Measurements from ENCODE around the gene DNTTIP2.
"Not testable (repeated sequence)": the region's sequence is repeated elsewhere in the genome, so short reads cannot be mapped to it uniquely, and the experiment has no call there.

Gene DNTTIP2

DNA sequence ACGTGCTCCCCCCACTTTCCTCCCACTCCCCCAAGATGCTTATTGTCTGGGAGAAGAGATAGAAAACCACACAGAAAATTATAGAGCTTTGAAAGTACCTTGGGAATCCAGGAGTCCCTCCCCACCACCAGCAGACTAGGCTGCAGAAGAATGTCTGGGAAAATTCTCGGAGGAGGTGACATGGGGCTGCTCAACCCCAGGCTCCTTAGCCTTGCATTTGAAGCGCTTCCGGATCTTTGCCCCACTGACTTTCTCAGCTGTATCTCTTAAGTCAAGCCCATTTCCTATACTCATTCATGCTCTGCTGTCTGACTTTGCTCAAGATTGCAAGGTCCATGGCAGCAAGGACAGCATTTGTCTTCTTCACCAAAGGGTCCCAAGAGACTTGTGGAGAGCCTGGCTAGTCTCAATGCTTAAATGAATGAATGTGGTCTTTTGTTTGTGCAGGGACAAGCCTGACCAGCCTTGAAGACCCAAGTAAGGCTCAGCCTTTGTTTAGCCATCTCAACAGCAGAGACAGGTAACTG is 38.0 kb downstream of the DNTTIP2 start:
- DNase-seq: no peak

DNA sequence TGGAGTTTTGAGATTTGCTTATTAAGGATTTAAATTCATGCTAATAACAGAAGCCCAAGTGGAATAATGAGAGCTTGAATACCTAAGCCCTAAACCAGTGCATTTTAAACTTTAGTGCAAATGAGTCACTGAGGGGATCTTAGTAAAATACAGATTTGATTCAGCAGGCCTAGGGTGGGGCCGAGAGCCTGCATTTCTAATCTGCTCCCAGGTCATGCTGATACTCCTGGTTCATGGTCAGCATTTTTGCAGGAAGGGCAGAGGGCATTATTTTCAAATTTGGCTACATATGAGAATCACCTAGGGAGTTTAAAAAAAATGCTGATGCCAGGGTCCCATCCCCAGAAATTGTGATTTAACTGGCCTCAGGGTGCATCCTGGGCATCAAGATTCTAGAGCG is 39.3 kb downstream of the DNTTIP2 start:
- no peak for DNase-seq

DNA sequence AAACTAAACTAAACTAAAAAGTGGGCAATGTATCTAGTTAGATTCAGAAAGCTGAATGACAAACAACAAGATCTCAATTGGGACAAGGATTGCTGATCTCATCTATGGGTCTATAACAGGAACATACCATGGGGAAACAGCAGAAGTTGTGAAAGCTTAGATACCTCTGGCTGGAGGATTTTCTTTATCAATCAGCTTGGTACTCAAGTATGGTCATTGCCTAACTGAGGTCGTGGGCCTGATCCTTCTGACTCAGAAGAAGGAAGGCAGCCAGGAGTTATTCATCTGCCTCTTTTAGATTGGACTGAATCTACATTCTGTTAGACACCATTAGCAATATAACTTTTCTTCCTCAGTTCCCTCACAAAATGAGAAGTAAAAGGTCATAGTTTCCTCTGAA is 39.7 kb downstream of the DNTTIP2 start:
- no peak for DNase-seq

DNA sequence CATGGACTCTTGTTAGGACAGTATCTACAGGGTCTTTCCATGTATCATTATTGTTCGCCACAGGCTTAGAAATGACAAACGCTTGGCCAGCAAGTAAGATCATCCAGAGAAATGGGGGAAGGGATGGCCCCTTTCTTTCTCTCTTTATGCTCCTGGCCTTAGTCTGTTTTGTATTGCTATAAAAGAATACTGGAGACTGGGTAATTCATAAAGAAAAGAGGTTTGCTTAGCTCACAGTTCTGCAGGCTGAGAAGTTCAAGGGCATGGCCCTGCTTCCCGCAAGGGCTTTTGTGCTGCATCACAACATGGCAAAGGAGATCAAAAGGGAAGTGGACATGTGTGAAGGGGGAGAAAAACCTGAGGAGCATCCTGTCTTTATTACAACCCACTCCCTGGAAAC is 41.0 kb downstream of the DNTTIP2 start:
- no peak for DNase-seq

DNA sequence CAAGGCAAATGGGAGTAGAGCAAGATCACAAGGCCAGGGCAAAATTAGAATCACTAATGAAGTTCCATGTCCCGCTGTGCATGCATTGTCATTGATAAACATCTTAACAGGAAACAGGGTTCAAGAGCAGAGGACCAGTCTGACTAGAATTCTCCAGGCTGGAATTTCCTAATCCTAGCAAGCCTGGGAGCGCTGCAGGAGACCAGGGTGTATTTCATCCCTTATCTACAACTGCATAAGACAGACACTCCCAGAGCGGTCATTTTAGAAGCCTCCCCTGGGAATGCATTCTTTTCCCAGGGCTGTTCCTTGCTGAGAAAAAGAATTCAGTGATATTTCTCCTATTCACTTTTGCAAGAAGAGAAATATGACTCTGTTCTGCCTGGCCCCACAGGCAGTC is 45.7 kb downstream of the DNTTIP2 start:
- DNase-seq: not testable (repeated sequence)

DNA sequence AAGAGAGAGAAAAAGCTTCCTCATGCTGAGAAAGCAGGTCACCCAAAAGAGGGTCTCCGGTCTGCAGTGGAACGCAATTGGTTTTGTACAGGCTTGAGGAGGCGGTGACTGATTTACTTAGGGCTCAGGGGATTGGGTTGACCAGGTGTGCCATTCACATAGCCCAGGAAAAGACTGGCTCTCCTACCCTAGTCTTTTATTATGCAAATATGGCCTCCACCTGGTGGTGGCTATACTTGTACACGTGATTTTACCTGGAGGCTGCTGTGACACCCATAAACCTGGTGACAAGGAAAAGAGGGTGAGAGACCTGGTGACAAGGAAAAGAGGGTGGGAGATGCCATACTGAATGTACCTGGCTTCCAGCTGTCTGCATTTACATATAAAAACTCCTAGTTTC is 49.9 kb downstream of the DNTTIP2 start:
- DNase-seq: no peak

DNA sequence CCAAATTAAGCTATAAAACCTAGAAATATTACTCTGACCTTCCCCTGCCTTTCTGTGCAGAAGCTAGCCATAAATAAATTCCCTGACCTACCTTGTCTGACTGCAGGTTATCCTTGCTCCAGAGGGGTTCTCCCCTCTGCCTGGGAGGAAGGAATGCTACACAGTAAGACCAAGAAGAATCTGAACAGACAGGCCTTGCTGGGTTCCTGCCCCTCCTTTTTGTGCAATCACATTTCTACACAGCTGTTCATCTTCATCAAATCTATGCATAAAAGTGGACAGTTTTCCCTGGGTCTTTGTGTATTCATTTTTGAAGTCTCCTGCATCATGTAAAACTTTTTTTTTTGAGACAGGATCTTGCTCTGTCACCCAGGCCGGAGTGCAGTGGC is 50.6 kb downstream of the DNTTIP2 start:
- DNase-seq: no peak

DNA sequence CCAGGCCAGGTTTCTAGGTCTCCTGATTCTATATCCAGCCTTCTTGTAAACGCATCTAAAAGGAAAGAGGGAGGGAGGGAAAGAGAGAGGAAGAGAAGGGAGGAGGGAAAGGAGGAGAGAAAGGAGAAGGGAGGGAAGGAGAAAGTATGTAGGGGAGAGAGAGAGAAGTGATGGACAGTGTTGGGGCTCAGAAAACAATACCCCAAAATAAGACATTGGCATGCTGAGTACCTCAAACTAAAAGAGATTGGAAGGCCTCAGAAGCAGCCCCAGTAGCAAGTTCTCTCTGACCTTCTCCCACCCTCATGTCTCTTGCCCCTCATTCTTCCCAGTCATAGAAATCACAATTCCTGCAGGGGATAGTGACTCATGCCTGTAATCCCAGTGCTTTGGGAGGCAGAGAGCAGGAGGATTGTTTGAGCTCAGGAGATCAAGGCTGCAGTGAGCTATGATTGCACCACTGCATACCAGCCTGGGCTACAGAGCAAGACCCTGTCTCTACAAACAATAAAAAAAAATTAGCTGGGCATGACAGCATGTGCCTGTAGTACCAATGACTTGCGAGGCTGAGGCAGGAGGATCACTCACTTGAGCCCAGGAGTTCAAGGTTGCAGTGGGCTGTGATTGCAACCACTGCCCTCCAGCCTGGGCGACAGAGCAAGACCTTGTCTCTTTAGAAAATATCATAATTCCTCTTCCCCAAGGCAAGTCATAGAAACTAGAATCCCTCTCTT is 51.2 kb downstream of the DNTTIP2 start:
- DNase-seq: no peak

DNA sequence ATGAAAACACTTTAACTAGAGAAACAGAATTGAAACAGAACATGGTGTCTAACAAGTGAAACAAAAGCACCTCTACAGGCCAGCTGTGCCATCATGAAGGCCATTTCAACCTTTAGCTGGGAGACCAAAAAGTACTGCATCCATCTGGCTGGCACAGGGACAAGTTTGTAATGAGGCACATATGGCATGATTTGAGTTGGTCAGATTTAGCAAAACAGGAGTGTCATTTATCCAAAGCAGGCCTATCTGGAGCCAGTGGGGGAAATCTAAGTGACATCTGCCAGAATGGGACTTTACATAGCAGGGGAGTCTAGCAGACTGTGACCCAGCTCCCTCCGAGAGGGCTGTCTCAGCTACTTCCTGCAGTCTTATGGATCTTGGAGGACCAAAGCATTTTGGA is 51.9 kb downstream of the DNTTIP2 start:
- DNase-seq: peak; percentile 91

DNA sequence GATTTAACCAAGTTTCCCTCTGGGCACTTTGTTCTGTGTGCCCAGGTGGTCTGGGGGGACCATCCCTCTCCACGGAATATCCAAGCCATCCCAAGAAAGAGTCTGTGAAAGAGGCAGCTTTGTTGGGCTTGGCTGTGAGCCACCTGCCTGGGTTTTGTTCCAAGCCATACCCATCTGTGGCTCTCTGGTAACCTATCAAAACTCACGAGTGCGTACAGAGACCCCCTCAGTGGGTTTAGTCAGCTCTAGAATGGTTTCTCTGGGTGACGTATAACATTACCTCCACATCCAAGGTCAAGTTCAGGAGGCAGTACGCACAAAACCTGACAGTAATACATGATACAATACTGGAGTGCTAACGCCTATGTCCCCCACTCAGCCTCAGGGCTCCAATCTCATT is 54.2 kb downstream of the DNTTIP2 start:
- DNase-seq: no peak

DNA sequence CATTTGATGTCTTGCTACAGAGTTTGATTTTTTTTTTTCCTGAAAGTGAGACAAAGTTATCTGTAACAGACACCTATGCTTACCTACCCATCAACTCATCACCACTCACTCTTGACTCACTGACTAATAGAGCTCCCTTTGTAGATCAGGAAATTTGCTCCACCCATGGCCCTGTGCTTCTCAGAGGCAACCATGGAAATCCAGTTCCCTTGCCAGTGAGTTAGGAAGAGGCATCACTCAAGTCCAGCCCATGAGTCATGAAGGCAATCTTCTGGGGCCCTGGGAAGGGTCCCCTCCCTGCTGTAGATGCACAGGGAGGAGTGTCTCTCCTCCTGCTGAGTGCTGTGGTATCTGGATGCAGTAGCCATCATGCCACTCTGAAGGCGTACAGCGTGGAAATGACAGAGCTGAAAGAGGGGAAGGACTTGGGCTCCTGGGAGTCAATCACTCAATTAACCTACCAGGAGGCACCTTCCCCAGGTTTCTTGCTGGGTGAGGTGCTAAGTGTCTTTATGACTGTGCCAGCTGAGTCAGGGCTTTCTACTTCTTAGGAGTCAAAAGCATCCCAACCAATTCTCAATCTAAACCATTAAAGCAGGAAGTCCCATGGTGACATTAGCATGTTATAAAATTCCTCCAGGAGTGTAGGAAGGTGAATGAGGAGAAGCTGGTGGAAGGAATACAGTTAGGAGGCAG is 56.1 kb downstream of the DNTTIP2 start:
- no peak for DNase-seq

DNA sequence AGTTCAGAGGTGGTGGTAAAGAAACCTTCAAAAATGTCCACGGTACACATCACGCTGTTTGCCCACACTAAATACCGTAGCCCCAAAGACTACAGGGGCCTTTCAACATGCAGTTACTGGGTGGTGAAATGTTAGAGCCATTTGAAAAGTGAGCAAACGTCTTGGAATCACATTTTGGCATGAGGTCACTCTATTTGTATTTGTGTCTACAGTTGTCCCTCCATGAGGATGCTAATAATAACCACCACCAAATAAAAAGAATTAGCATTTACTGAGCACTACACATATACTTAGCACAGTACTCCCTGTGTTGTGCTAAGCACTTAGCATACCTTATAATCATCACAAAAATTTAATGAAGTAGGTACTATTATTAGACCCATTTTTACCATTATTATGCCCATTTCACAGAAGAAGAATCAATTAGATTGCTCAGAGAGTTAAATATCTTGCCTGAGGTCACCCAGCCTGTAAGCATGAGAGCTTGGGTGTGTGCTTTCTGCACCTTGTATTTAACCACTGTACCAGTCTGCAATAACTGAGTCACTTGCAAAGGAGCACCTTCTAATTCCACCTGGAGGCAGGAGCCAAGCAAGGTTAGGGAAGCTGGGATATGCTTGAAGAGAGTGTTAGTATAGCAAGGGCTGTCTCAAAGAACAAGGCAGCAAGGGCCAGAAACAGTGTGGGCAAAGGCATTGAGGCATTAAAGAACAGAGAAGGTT is 57.4 kb downstream of the DNTTIP2 start:
- DNase-seq: no peak

DNA sequence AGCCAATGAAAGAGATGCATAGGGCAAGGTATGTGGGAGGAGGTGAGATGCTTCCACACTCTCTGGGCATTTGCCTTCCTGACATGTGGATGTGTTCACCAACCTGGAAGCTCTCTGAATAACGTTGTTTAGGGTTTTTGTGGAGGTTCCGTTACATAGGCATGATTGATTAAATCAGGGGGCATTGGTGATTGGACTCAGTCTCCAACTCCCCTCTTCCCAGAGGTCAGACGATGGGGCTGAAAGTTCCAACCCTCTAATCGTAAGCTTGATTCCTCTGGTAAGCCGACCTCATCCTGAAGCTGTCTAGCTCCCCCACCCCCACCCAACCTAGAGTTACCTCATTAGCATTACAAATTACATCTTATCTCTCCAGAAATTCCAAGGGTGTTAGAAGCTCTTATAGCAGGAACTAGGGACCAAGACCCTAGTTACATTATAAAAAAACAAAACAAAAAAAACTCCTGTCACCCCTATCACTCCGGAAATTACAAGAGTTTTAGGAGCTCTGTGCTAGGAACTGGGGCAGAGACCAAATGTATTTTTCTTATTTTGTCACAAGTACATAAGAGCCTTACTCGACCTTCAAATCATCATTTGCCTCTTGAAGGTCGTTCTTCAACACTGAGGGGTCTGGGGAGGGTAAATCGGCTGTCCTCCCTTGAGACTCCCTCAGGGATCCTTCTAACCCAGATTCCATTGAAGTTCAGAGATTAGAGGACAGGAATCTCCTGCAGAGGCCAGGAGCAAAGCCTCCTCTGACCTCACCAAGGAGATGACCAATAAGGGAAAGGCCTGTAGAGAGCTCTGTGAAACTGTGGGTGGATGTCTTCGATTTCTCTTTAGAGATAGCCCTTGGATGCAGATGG is 58.2 kb downstream of the DNTTIP2 start:
- DNase-seq: no peak

DNA sequence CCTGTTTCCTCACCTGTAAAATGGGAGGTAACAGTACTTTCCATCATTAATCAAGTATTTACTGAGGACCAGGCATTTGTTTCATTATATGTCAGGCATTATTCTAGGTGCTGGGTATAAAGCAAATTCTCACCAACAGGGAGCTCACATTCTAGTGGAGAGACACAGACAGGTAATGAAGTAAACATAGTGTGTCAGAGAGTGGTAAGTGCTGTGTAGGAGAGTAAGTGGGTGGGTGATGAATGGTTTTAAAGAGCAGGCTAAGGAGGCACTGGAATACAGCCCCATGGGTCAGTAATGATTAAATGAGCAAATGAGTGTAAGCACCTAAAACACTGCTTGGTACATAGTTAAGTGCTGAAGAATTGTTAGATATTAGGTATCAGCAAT is 60.4 kb downstream of the DNTTIP2 start:
- no peak for DNase-seq

DNA sequence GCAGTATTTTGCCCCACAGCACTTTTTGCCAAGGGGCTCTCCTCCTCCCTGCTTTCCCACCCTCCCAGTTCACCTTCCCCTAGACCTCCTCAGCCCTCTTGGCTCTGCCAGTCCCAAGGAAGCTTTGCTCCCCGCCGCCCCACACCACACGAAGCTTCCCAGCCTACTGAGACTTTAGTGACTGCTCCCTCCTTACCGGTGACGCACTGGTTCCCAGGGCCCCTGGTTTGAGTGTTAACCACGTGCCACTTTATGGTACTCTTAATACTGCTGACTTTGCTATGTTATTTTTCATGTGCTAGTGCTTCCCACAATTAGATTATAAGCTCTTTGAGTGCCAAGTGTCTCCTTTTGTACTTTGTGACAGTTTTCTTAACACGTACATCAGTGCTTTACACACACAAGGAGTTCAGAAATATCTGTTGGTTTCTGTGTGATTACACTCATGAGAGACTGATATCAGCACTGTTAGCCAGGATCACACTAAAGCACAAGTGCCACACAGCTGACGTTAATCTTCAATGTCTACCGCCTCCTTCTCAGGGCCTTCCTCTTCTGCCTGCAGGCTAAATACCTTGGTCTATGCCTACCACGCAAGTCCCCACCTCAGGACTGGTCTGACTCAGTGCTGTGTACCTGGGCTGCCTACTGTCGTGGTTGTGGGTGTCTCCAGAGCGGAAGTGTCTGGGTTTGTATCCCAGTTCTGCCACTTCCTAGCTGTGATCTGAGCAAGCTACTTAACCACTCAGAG is 61.0 kb downstream of the DNTTIP2 start:
- no peak for DNase-seq

DNA sequence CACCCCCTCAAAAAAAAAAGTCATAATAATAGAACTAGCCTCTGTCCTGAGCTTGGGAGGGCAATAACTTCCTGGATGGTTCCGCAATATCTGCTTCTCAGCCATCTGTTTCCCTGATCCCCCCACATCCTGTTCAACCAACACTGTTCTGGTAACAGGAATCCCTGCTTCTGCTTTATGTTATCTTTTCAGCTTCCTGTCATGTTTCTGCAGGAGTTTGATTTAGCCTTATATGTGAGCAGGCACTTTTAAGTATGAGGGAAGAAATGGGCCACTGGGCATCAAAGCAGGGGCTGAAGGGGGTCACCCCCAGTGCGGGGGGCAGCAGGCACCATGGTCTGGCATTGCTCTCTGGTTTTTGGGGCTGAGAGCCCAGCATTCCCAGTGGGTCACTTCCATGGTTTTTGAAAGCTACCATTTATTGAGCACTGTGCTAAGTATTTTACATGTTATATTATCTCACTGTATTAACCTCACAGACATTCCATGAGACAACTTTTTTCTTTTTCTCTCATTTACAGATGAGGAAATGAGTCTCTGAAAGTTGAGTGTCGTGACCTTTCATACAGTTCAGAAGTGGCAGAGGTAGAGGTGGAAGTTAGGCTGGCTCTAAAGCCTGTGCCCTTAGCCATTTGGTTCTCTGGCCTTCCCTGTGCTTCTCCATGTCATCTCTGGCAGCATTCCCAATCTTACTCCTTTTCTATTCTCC is 61.9 kb downstream of the DNTTIP2 start:
- peak; percentile 9 for DNase-seq
